GM23338 (cell line): ENCODE data around the gene TRIM71. TPM values are rescaled to one million over a fixed set of nuclear protein-coding genes. Genes with fewer than 3 reads are reported as not detected.

Source experiments
- ATAC-seq: fragments of 200-7000 bp; cut with Tn5 transposase; 3 replicates; pipeline ENCODE4 v1.9.1; 2020
- DNase-seq: peaks from one replicate; pipeline ENCODE4 v3.0.0-alpha.2; 2015; ENCODE audit warnings: low spot score
- H2AFZ ChIP-seq: fragments of 200-600 bp; sonication (generic); 2 replicates; pipeline ENCODE4 v1.8.0; 2016; ENCODE audit warnings: antibody characterized with exemption, mild to moderate bottlenecking, moderate library complexity
- H3F3A ChIP-seq: fragments of 200-600 bp; sonication (generic); replicated peaks from 2 replicates; pipeline ENCODE4 v1.8.0; 2017; ENCODE audit warnings: antibody characterized with exemption, mixed run types, low read depth
- H3K27ac ChIP-seq: fragments of 200-600 bp; sonication (generic); 2 replicates; pipeline ENCODE4 v1.6.1; 2016; ENCODE audit warnings: low read depth
- H3K27me3 ChIP-seq: fragments of 200-600 bp; sonication (generic); 2 replicates; pipeline ENCODE4 v1.8.0; 2016; ENCODE audit warnings: mild to moderate bottlenecking, mixed run types, moderate library complexity; ENCODE audit not compliant: insufficient read depth
- H3K36me3 ChIP-seq: fragments of 200-600 bp; sonication (generic); 2 replicates; pipeline ENCODE4 v1.8.0; 2016; ENCODE audit warnings: mild to moderate bottlenecking; ENCODE audit not compliant: insufficient read depth
- H3K4me1 ChIP-seq: fragments of 200-600 bp; sonication (generic); 2 replicates; pipeline ENCODE4 v1.8.0; 2016; ENCODE audit warnings: mild to moderate bottlenecking, moderate library complexity; ENCODE audit not compliant: insufficient read depth
- H3K4me2 ChIP-seq: fragments of 200-600 bp; sonication (generic); 2 replicates; pipeline ENCODE4 v1.7.1; 2017; ENCODE audit warnings: mixed run types
- H3K4me3 ChIP-seq: fragments of 200-600 bp; sonication (generic); 2 replicates; pipeline ENCODE4 v1.6.1; 2016; ENCODE audit warnings: mixed run types
- H3K79me2 ChIP-seq: fragments of 200-600 bp; sonication (generic); replicated peaks from 2 replicates; pipeline ENCODE4 v1.8.0; 2017; ENCODE audit warnings: mild to moderate bottlenecking; ENCODE audit not compliant: insufficient read depth
- H3K9me2 ChIP-seq: fragments of 200-600 bp; sonication (generic); 2 replicates; pipeline ENCODE4 v1.8.0; 2017; ENCODE audit not compliant: insufficient read depth
- H4K20me1 ChIP-seq: fragments of 200-600 bp; sonication (generic); replicated peaks from 2 replicates; pipeline ENCODE4 v1.8.0; 2017; ENCODE audit warnings: mild to moderate bottlenecking; ENCODE audit not compliant: insufficient read depth
- H3K27ac Mint-ChIP-seq: 2 replicates; pipeline ENCODE4 v1.8.0; 2020; ENCODE audit warnings: inconsistent platforms, mild to moderate bottlenecking, moderate library complexity, mixed read lengths
- H3K27me3 Mint-ChIP-seq: 3 replicates; pipeline ENCODE4 v1.8.0; 2022; ENCODE audit warnings: low read depth, mild to moderate bottlenecking, moderate library complexity, mixed read lengths, inconsistent platforms; ENCODE audit not compliant: insufficient read depth, poor library complexity
- H3K36me3 Mint-ChIP-seq: 3 replicates; pipeline ENCODE4 v1.8.0; 2021; ENCODE audit warnings: low read depth, mild to moderate bottlenecking, inconsistent platforms, moderate library complexity, mixed read lengths
- H3K4me1 Mint-ChIP-seq: 3 replicates; pipeline ENCODE4 v1.8.0; 2020; ENCODE audit warnings: mild to moderate bottlenecking, inconsistent platforms, mixed read lengths
- H3K4me3 Mint-ChIP-seq: 3 replicates; pipeline ENCODE4 v1.8.0; 2021; ENCODE audit warnings: moderate library complexity, mild to moderate bottlenecking, inconsistent platforms, mixed read lengths
- H3K9me3 Mint-ChIP-seq: 3 replicates; pipeline ENCODE4 v1.8.0; 2020; ENCODE audit warnings: moderate library complexity, mild to moderate bottlenecking, inconsistent platforms, mixed read lengths
- CREB1 ChIP-seq: fragments of 250-450 bp; sonication (Bioruptor Pico); IDR thresholded peaks from 2 replicates; pipeline ENCODE4 v1.5.0; 2020; ENCODE audit warnings: low read depth, mild to moderate bottlenecking, moderate library complexity
- ETS1 ChIP-seq: IDR thresholded peaks from 2 replicates; pipeline ENCODE4 v1.6.1; 2016; ENCODE audit warnings: antibody characterized with exemption
- EZH2 ChIP-seq: fragments of 200-600 bp; sonication (generic); IDR thresholded peaks from one replicate; pipeline ENCODE4 v1.8.0; 2017; ENCODE audit warnings: antibody characterized with exemption, mild to moderate bottlenecking, low read depth; ENCODE audit not compliant: unreplicated experiment
- EZH2phosphoT487 ChIP-seq: fragments of 200-600 bp; sonication (generic); IDR thresholded peaks from one replicate; pipeline ENCODE4 v1.8.1; 2018; ENCODE audit warnings: antibody characterized with exemption; ENCODE audit not compliant: unreplicated experiment
- JUNB ChIP-seq: IDR thresholded peaks from one replicate; pipeline ENCODE4 v1.6.1; 2016; ENCODE audit warnings: antibody characterized with exemption; ENCODE audit not compliant: unreplicated experiment
- NANOG ChIP-seq: IDR thresholded peaks from 2 replicates; pipeline ENCODE4 v1.6.1; 2016; ENCODE audit warnings: antibody characterized with exemption, borderline replicate concordance
- POLR2AphosphoS5 ChIP-seq: IDR thresholded peaks from 2 replicates; pipeline ENCODE4 v1.6.1; 2016; ENCODE audit warnings: antibody characterized with exemption, low read depth
- STAT1 ChIP-seq: IDR thresholded peaks from one replicate; pipeline ENCODE4 v1.6.1; 2016; ENCODE audit warnings: antibody characterized with exemption; ENCODE audit not compliant: unreplicated experiment
- ZNF114 ChIP-seq: fragments of 250-450 bp; sonication (Bioruptor Pico); IDR thresholded peaks from 2 replicates; pipeline ENCODE4 v1.5.0; 2020; ENCODE audit warnings: mild to moderate bottlenecking, moderate library complexity
- ZNF331 ChIP-seq: fragments of 250-450 bp; sonication (Bioruptor Pico); IDR thresholded peaks from 2 replicates; pipeline ENCODE4 v1.5.0; 2020; ENCODE audit warnings: low read depth, mild to moderate bottlenecking, moderate library complexity
- ZNF462 ChIP-seq: fragments of 250-450 bp; sonication (Bioruptor Pico); IDR thresholded peaks from 2 replicates; pipeline ENCODE4 v1.5.0; 2020; ENCODE audit warnings: mild to moderate bottlenecking, moderate library complexity
- polyA plus RNA-seq: library from polyadenylated mRNA; unstranded; fragments of >200 nt; fragmentation: Nextera tagmentation; extraction: Ambion mirVana; gene quantifications from 2 replicates; pipeline ENCODE4 v1.2.1, GENCODE V29; 2016
- total RNA-seq: library from RNA; depleted of rRNA; stranded (reverse); fragments of >200 nt; shearing (Covaris generic); gene quantifications from 2 replicates; pipeline ENCODE4 v1.2.3, GENCODE V29; 2014

TRIM71 gene
- total and polyA plus RNA-seq, 2 experiments from 2014 or later = 71.5 to 346 TPM

GRCh38 chr3:32855350-32855953, 37.7 kb downstream of the TRIM71 start (continued):
- no peak for TF ChIP-seq POLR2AphosphoS5
- no peak for TF ChIP-seq ZNF462
- TF ChIP-seq ETS1 = no peak
- no peak for TF ChIP-seq EZH2phosphoT487
- no peak for TF ChIP-seq NANOG

- H3K27ac ChIP-seq = peak overlapping the region; percentile 79; the same call in 1 of the 2 replicates
- TF ChIP-seq POLR2AphosphoS5 = no peak; the same call in 1 of the 2 replicates
- TF ChIP-seq ZNF331 (CRISPR knock-in tag) = no peak
- TF ChIP-seq EZH2 = no peak
- no peak for TF ChIP-seq STAT1
- TF ChIP-seq EZH2phosphoT487 = no peak
- TF ChIP-seq CREB1 (CRISPR knock-in tag) = no peak
- no peak for TF ChIP-seq JUNB
- no peak for TF ChIP-seq NANOG
- TF ChIP-seq ZNF114 (CRISPR knock-in tag) = no peak
Measured at GRCh38 chr3:32856355-32856889, 38.6 kb downstream of the TRIM71 start.

More at GRCh38 chr3:32856355-32856889, 38.6 kb downstream of the TRIM71 start:
- Histone ChIP-seq H3K79me2 (peaks cover 100% of the 10 kb centered on the region), H3K4me1 (peaks cover 99% of the 10 kb centered on the region), H3K4me3 (peak overlapping the region; percentile 36; the same call in 1 of the 2 replicates), H3K4me2 (peak overlapping the region; percentile 74), H3K27me3 (no peaks in the 10 kb centered on the region), H3K36me3 (peaks cover 19% of the 10 kb centered on the region), H3F3A (peaks cover 64% of the 10 kb centered on the region), H2AFZ (no peak overlapping the region), H4K20me1 (peaks cover 99% of the 10 kb centered on the region), H3K9me2 (no peaks in the 10 kb centered on the region)
- peaks cover 49% of the 10 kb centered on the region for H3K27me3 Mint-ChIP-seq
- H3K9me3 Mint-ChIP-seq = no peaks in the 10 kb centered on the region
- ATAC-seq = no peak
- peaks cover 83% of the 10 kb centered on the region for H3K4me1 Mint-ChIP-seq
- peak overlapping the region; percentile 2; the same call in 1 of the 2 replicates for H3K27ac Mint-ChIP-seq
- peaks cover 59% of the 10 kb centered on the region for H3K36me3 Mint-ChIP-seq
- H3K4me3 Mint-ChIP-seq = peak overlapping the region; percentile 27; the same call in 2 of the 3 replicates
- DNase-seq = no peak
